ENCODE results near the gene S100PBP. TPM values are rescaled to one million over a fixed set of nuclear protein-coding genes. Genes with fewer than 3 reads are reported as not detected.

Gene S100PBP
- total and polyA plus RNA-seq, 7 donors: 3.2 to 50.7 (median 25.2) TPM

- no peak overlapping the region for H3K4me3 ChIP-seq
- intact Hi-C loops (cut with DNase I): no loop called here
- no peaks in the 10 kb centered on the region for H3K36me3 ChIP-seq
- peaks cover 29 to 64% (median 50%) of the 10 kb centered on the region in 3 donors for H3K27me3 ChIP-seq
- TF ChIP-seq CTCF (IDR thresholded peaks at IDR 0.05): no peak
- 86 to 89% methylated on average over 7 of the region's 7 CpGs for WGBS, 2 donors
- DNase-seq: peak; percentile 30
- H3K9me3 ChIP-seq: no peaks in the 10 kb centered on the region
- no peak overlapping the region for H3K27ac ChIP-seq
- peaks cover 0 to 24% (median 22%) of the 10 kb centered on the region in 4 donors for H3K4me1 ChIP-seq
Measured at GRCh38 chr1:32890516-32891240, 73.2 kb downstream of the S100PBP start.

GRCh38 chr1:32891241-32891570 is 73.8 kb downstream of the S100PBP start:
- no peak overlapping the region for H3K27ac ChIP-seq
- peaks cover 24 to 59% (median 45%) of the 10 kb centered on the region in 3 donors for H3K27me3 ChIP-seq
- no peaks in the 10 kb centered on the region for H3K36me3 ChIP-seq
- TF ChIP-seq POLR2AphosphoS5 (IDR thresholded peaks at IDR 0.05): no peak
- no peak for TF ChIP-seq POLR2A (IDR thresholded peaks at IDR 0.05)
- no peak for TF ChIP-seq EP300 (IDR thresholded peaks at IDR 0.05)
- TF ChIP-seq CTCF (IDR thresholded peaks at IDR 0.05): no peak
- WGBS, 2 donors: 94 to 97% methylated on average over 1 of the region's 1 CpG
- peaks cover 0 to 20% (median 19%) of the 10 kb centered on the region in 4 donors for H3K4me1 ChIP-seq
- intact Hi-C loops (cut with DNase I): no loop called here
- H3K9me3 ChIP-seq: no peaks in the 10 kb centered on the region
- no peak for DNase-seq
- no peak overlapping the region for H3K4me3 ChIP-seq

- H3K36me3 ChIP-seq: no peaks in the 10 kb centered on the region
- H3K9me3 ChIP-seq: no peaks in the 10 kb centered on the region
- no peak for DNase-seq
- H3K4me1 ChIP-seq: peaks cover 0 to 17% (median 15%) of the 10 kb centered on the region in 4 donors
- peaks cover 19 to 55% (median 41%) of the 10 kb centered on the region in 3 donors for H3K27me3 ChIP-seq
- H3K4me3 ChIP-seq: no peak overlapping the region
- H3K27ac ChIP-seq: no peak overlapping the region
- intact Hi-C loops (cut with DNase I): no loop called here
- TF ChIP-seq POLR2AphosphoS5 (IDR thresholded peaks at IDR 0.05) (no peak), CTCF (IDR thresholded peaks at IDR 0.05) (no peak), EP300 (IDR thresholded peaks at IDR 0.05) (no peak), POLR2A (IDR thresholded peaks at IDR 0.05) (no peak)
- WGBS, 2 donors: 94 to 95% methylated on average over 3 of the region's 3 CpGs
Measured at GRCh38 chr1:32891630-32892029, 74.2 kb downstream of the S100PBP start.

GRCh38 chr1:32892368-32893197 is 75.1 kb downstream of the S100PBP start:
- intact Hi-C loops (cut with DNase I): no loop called here
- peak overlapping the region; percentile 29 to 51 (median 44) for H3K4me3 ChIP-seq
- H3K9me3 ChIP-seq: no peaks in the 10 kb centered on the region
- TF ChIP-seq POLR2AphosphoS5 (IDR thresholded peaks at IDR 0.05) (no peak), POLR2A (IDR thresholded peaks at IDR 0.05) (no peak), EP300 (IDR thresholded peaks at IDR 0.05) (no peak), CTCF (IDR thresholded peaks at IDR 0.05) (no peak)
- peaks cover 15 to 45% (median 31%) of the 10 kb centered on the region in 3 donors for H3K27me3 ChIP-seq
- 20 to 21% methylated on average over 49 of the region's 49 CpGs for WGBS, 2 donors
- H3K36me3 ChIP-seq: no peaks in the 10 kb centered on the region
- peaks cover 0 to 17% (median 14%) of the 10 kb centered on the region in 4 donors for H3K4me1 ChIP-seq
- DNase-seq: peak; percentile 60
- H3K27ac ChIP-seq: peak overlapping the region in 1 of 4 donors; percentile 25
